Right lobe of liver (tissue), 6 donors: ENCODE data around the gene COL27A1. TPM values are rescaled to one million over a fixed set of nuclear protein-coding genes. Genes with fewer than 3 reads are reported as not detected.

ENCODE experiments used
- ATAC-seq, 4 donors: fragments of 200-7000 bp; cut with Tn5 transposase; one replicate each; pipeline ENCODE4 v1.9.1; 2020; ENCODE audit warnings: mild to moderate bottlenecking in 4 of 4, moderate library complexity in 4 of 4
- DNase-seq, 3 donors: peaks; one replicate each; pipeline ENCODE4 v3.0.0-alpha.2; 2020
- H3K27ac ChIP-seq, 3 donors: fragments of 200-600 bp; one replicate each; pipeline ENCODE4 v1.8.0; 2022
- H3K27me3 ChIP-seq, 2 donors: fragments of 200-600 bp; one replicate each; pipeline ENCODE4 v1.8.0; 2022
- H3K36me3 ChIP-seq, 4 donors: fragments of 200-600 bp; sonication (generic) in 1 of 4; one replicate each; pipeline versions ENCODE4 v1.5.1 to v1.8.0; 2017 to 2022; ENCODE audit warnings: control low read depth in 1 of 4
- H3K4me1 ChIP-seq, 4 donors: fragments of 200-600 bp; sonication (generic) in 1 of 4; one replicate each; pipeline versions ENCODE4 v1.5.1 to v1.8.0; 2017 to 2022; ENCODE audit warnings: control low read depth in 1 of 4
- H3K4me3 ChIP-seq, 3 donors: fragments of 200-600 bp; one replicate each; pipeline ENCODE4 v1.8.0; 2022
- H3K9me3 ChIP-seq, 4 donors: fragments of 200-600 bp; sonication (generic) in 1 of 4; one replicate each; pipeline versions ENCODE4 v1.5.1 to v1.8.0; 2017 to 2022; ENCODE audit warnings: control low read depth in 1 of 4
- POLR2A ChIP-seq: fragments of 450-650 bp; IDR thresholded peaks from one replicate; pipeline ENCODE4 v1.6.1; 2017; ENCODE audit warnings: antibody characterized with exemption, mild to moderate bottlenecking
- WGBS: methylation state at CpG from one replicate; pipeline ENCODE4 v1.1.6; 2018; ENCODE audit warnings: low coverage, low lambda C conversion rate; ENCODE audit not compliant: insufficient coverage; ENCODE audit errors: missing lambda C conversion rate; 5-methylcytosine and 5-hydroxymethylcytosine counted together
- intact Hi-C, 2 donors: fragments of 100-400 bp; cut with DNase I; formaldehyde crosslinking; loops; one replicate each; pipeline versions ENCODE4 v1.11.2 to v1.14.1; 2022
- total RNA-seq, 6 experiments: library from RNA; depleted of rRNA in 2 of 6; stranded (reverse); fragments of >200 nt in 2 of 6; fragmentation: NEBNext Ultra II Directional in 3 of 6; extraction: Animal tissue kit (Norgen Biotek cat#: 25700) in 3 of 6; gene quantifications; one replicate each; pipeline versions ENCODE4 v1.1.0 to v1.2.4, GENCODE V29; 2016 to 2023
- TF ChIP-seq, protein P1 (sequence below), 4 donors: fragments of 200-600 bp in 3 of 4; fragments of 450-650 bp in 1 of 4; IDR thresholded peaks; one replicate each; pipeline versions ENCODE4 v1.5.1 to v1.8.0; 2016 to 2022; ENCODE audit warnings: antibody characterized with exemption in 4 of 4, mild to moderate bottlenecking in 2 of 4
- donor health status: DM: no; HTN: yes; CAD: no.
- donor health status: DM: no; HTN: no; CAD: no.
- donor health status: DM: no; HTN: no; CAD: no.
- donor health status: DM: no; HTN: yes; CAD: no.
- donor health status: DM: no; HTN: yes; CAD: no.

COL27A1 gene
- total RNA-seq, 6 experiments from 2014 or later, result 11.8 to 51.9 (median 29.3) TPM

DNA sequence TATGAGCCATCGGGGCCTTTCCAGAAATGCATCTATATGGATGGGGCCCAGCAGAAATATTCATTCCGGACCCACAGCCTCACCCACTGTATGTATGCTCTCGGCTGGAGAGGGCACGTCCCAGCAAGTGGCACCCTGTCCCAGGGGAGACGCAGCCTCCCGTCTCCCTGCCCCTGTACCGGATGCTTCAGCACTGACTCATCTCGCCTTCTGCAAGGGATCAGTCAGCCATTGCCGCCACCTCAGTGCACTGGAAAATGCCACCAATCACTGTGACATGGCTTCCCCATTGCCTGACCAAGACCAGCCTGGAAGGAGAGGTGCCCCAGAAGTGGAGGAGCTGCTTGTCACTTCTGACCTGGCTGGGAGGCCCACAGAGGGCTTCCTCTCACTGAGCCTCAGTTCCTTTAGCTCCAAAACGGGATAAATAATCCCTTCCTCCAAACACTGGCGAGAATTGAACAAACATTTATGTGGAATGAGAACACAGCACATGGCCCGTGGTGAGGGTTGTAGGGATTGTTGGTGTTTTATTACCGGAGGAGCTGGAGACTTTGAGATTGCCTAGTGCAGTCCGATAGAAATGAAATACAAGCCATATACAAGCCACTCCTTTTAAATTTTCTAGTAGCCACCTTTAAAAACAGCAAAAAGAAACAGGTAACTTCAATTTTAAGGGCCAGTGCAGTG lies 123.7 kb downstream of the COL27A1 start:
- no peak for TF ChIP-seq POLR2A
- TF ChIP-seq, protein P1, sequence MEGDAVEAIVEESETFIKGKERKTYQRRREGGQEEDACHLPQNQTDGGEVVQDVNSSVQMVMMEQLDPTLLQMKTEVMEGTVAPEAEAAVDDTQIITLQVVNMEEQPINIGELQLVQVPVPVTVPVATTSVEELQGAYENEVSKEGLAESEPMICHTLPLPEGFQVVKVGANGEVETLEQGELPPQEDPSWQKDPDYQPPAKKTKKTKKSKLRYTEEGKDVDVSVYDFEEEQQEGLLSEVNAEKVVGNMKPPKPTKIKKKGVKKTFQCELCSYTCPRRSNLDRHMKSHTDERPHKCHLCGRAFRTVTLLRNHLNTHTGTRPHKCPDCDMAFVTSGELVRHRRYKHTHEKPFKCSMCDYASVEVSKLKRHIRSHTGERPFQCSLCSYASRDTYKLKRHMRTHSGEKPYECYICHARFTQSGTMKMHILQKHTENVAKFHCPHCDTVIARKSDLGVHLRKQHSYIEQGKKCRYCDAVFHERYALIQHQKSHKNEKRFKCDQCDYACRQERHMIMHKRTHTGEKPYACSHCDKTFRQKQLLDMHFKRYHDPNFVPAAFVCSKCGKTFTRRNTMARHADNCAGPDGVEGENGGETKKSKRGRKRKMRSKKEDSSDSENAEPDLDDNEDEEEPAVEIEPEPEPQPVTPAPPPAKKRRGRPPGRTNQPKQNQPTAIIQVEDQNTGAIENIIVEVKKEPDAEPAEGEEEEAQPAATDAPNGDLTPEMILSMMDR (IDR thresholded peaks at IDR 0.05), result no peak
- Histone ChIP-seq H3K27me3 (no peaks in the 10 kb centered on the region), H3K4me1 (no peaks in the 10 kb centered on the region), H3K36me3 (no peaks in the 10 kb centered on the region), H3K27ac (no peak overlapping the region), H3K4me3 (no peak overlapping the region), H3K9me3 (no peaks in the 10 kb centered on the region)
- intact Hi-C loops, result loop anchor here in 1 of 2 donors (10.0 kb wide), 1 partner anchor 164 kb away; no protein-coding TSS in a partner anchor
- DNase-seq (peak in 2 of 3 donors; percentile 30 to 40), ATAC-seq (no peak)
- WGBS, result 69% methylated on average over 5 of the region's 14 CpGs

DNA sequence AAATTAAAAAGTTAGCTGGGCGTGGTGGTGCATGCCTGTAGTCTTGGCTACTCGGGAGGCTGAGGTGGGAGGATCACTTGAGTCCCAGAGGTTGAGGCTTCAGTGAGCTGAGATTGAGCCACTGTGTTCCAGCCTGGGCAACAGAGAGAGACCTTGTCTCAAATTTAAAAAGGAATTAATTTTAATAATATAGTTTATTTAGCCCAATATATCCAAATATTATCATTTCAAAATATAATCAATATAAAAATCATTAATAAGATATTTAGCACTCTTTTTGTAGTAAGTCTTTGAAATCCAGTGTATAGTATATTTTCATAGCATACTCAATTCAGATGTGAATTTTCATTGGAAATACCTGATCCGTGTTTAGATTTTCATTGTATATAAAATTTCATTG lies 124.4 kb downstream of the COL27A1 start:
- intact Hi-C loops, result loop anchor here in 1 of 2 donors (10.0 kb wide), 1 partner anchor 165 kb away; no protein-coding TSS in a partner anchor

DNA sequence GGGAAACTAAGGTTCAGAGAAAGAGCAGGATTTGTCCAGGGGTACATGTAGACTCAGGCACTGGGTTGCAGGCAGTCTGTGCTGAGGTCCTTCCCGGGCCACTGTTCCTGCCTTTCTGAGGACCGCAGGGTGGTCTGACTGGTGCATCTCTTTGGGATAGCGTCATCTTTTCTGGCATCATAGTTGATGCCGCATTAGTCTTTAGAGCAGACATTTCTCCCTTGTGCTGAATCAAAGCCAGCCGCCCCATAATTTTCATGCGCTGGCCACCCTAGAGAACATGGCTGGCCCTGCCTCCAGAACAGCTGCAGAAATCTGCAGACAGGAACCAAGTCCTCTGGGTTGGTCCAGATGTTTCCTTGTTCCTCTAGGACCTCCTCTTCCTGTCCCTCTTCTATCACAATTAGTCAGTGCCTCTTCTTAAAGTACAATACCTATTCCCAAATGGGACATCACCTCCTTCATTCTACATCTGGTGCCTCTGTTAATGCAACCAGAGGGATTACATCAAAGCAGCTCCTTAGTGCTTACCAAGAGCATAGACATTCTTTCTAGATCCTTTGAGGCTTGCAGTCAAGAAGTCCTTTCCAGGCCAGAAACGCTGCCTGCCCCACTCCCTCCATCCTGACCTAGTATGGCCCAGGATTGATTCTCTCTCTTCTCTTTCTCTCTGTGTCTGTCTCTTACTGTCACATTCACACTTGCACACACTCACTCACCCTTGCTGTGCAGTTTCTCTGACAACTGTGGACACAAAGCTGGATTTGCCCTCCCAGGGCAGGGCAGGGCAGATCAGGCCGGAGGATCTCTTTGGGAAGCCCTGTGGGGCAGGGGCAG lies 125.5 kb downstream of the COL27A1 start:
- WGBS, result 90% methylated on average over 1 of the region's 8 CpGs
- peaks cover 0 to 6% (median 0%) of the 10 kb centered on the region in 4 donors for H3K36me3 ChIP-seq
- DNase-seq, result peak in 2 of 3 donors; percentile 26 to 30
- no peaks in the 10 kb centered on the region for H3K27me3 ChIP-seq
- intact Hi-C loops, result no loop called here
- TF ChIP-seq, protein P1 (IDR thresholded peaks at IDR 0.05), result no peak
- TF ChIP-seq POLR2A, result no peak
- no peak for ATAC-seq
- H3K4me1 ChIP-seq, result no peaks in the 10 kb centered on the region
- H3K4me3 ChIP-seq, result no peak overlapping the region
- H3K9me3 ChIP-seq, result no peaks in the 10 kb centered on the region
- no peak overlapping the region for H3K27ac ChIP-seq

More for the DNA sequence above, 124.4 kb downstream of the COL27A1 start:
- no peaks in the 10 kb centered on the region for H3K27me3 ChIP-seq
- H3K36me3 ChIP-seq, result peaks cover 0 to 1% (median 0%) of the 10 kb centered on the region in 4 donors
- no peaks in the 10 kb centered on the region for H3K9me3 ChIP-seq
- TF ChIP-seq, protein P1 (IDR thresholded peaks at IDR 0.05), result no peak
- no peak for TF ChIP-seq POLR2A
- no peaks in the 10 kb centered on the region for H3K4me1 ChIP-seq
- ATAC-seq, result no peak
- no peak overlapping the region for H3K27ac ChIP-seq
- WGBS, result 91% methylated on average over 3 of the region's 3 CpGs
- peak in 1 of 3 donors; percentile 7 for DNase-seq
- no peak overlapping the region for H3K4me3 ChIP-seq

DNA sequence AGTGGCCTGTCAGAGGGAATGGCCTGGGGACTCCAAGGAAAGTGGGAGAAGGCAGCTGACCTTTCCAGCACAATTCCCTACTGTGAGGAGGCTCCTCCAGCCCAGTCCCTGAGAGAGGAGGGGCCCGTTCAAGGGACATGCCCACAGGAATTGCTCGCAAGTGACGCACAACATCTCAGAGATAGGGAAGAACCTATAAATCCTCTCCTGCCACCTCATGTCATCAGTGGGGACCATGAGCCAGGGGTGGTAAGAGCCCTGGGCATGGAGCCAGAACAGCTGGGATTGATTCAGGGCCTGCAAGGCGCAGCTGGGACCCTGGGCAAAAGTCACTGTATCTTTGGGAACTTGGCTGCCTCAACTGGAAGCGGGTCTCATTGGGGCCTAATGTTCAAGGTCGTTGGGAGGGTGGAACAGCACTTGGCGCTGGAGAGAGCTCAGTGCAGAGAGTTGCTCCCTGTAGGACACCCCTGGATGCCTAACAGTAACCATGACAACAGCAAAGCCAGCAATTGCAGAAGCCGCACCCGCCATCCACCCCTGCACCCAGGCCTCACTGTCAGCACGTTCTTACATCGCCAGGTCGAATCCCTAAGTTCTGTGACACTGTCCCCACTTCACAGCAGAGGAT lies 126.3 kb downstream of the COL27A1 start:
- peak in 1 of 4 donors; percentile 11 for ATAC-seq
- WGBS, result 78% methylated on average over 3 of the region's 12 CpGs

More for the DNA sequence above, 126.3 kb downstream of the COL27A1 start:
- Histone ChIP-seq H3K4me3 (no peak overlapping the region), H3K27ac (no peak overlapping the region), H3K27me3 (no peaks in the 10 kb centered on the region), H3K4me1 (no peaks in the 10 kb centered on the region), H3K9me3 (no peaks in the 10 kb centered on the region), H3K36me3 (peaks cover 0 to 6% (median 0%) of the 10 kb centered on the region in 4 donors)
- peak in 2 of 3 donors; percentile 21 to 37 for DNase-seq
- intact Hi-C loops, result no loop called here
- TF ChIP-seq, protein P1 (IDR thresholded peaks at IDR 0.05), result no peak
- no peak for TF ChIP-seq POLR2A
